Measurements from ENCODE around the gene SLC6A13. TPM values are rescaled to one million over a fixed set of nuclear protein-coding genes. Genes with fewer than 3 reads are reported as not detected.
A peak's percentile ranks its signal among the peaks of the same experiment; 100 is the strongest.

Gene SLC6A13
- polyA plus RNA-seq, 2 of the 4 experiments (the other 2 are of a cell fraction): 0.43 to 0.49 TPM

- H3K4me3 ChIP-seq: no peak overlapping the region
- FAIRE-seq (no peak), DNase-seq (ENCODE audit: low read depth in 1 of 2, low spot score in 1 of 2) (no peak), ATAC-seq (no peak)
- POLR2A ChIA-PET: no interaction called here
- TF ChIP-seq, protein P1, sequence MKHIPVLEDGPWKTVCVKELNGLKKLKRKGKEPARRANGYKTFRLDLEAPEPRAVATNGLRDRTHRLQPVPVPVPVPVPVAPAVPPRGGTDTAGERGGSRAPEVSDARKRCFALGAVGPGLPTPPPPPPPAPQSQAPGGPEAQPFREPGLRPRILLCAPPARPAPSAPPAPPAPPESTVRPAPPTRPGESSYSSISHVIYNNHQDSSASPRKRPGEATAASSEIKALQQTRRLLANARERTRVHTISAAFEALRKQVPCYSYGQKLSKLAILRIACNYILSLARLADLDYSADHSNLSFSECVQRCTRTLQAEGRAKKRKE (CRISPR knock-in tag; IDR thresholded peaks at IDR 0.05; ENCODE audit: low read depth): no peak
- H3K4me2 ChIP-seq: no peak overlapping the region
- CTCF ChIA-PET: no interaction called here
- no peak overlapping the region for H3K27ac ChIP-seq
- WGBS (ENCODE audit: missing lambda C conversion rate): 30% methylated on average over 10 of the region's 10 CpGs
- H3K4me1 ChIP-seq: no peaks in the 10 kb centered on the region
- no peaks in the 10 kb centered on the region for H3K9me3 ChIP-seq
These were observed 69.4 kb downstream of the SLC6A13 start for GRCh38 chr12:193261-193660.

DNA sequence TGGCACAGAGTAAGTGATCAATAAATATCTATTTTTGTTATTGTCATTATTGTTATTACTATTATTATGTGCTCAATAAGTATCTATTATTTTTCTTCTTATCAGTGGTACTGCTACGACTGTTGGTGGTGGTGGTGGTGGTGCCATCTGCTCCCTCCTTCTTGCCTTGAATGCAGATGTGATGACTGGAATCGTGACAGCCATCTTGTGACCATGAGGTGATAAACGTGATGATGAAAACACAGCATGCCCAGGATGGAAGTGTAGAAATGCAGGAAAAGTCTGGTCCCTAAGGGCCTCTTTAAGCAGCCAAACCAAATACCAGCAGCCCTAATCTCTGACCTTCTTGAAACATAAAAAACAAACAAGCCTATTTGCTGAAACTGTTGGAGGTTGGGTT is 71.1 kb downstream of the SLC6A13 start:
- no peak overlapping the region for H3K4me2 ChIP-seq
- FAIRE-seq (no peak), ATAC-seq (no peak), DNase-seq (ENCODE audit: low read depth in 1 of 2, low spot score in 1 of 2) (no peak)
- H3K27ac ChIP-seq: no peak overlapping the region
- TF ChIP-seq, protein P2, sequence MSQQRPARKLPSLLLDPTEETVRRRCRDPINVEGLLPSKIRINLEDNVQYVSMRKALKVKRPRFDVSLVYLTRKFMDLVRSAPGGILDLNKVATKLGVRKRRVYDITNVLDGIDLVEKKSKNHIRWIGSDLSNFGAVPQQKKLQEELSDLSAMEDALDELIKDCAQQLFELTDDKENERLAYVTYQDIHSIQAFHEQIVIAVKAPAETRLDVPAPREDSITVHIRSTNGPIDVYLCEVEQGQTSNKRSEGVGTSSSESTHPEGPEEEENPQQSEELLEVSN (IDR thresholded peaks at IDR 0.05; ENCODE audit: borderline replicate concordance, low read depth): no peak
- TF ChIP-seq RFX5 (IDR thresholded peaks at IDR 0.05): no peak
- no peak for TF ChIP-seq RAD21 (conservative IDR thresholded peaks at IDR 0.05 in 1 of 2, IDR thresholded peaks at IDR 0.05 in 1 of 2)
- TF ChIP-seq RARB (CRISPR knock-in tag; IDR thresholded peaks at IDR 0.05): no peak
- TF ChIP-seq NFE2L2 (conservative IDR thresholded peaks at IDR 0.05; ENCODE audit: low read length): no peak
- no peak for TF ChIP-seq CEBPB (IDR thresholded peaks at IDR 0.05)
- no peak for TF ChIP-seq FOXS1 (CRISPR knock-in tag; IDR thresholded peaks at IDR 0.05)
- no peak for TF ChIP-seq SREBF2 (IDR thresholded peaks at IDR 0.05)
- TF ChIP-seq ZSCAN20 (CRISPR knock-in tag; IDR thresholded peaks at IDR 0.05): no peak
- no peak for TF ChIP-seq FOSL2 (IDR thresholded peaks at IDR 0.05)
- no peak for TF ChIP-seq FOSL2 (CRISPR knock-in tag; IDR thresholded peaks at IDR 0.05)
- no peak for TF ChIP-seq JUNB (IDR thresholded peaks at IDR 0.05)
- no peaks in the 10 kb centered on the region for H3K9me3 ChIP-seq
- no peak overlapping the region for H3K4me3 ChIP-seq
- WGBS (ENCODE audit: missing lambda C conversion rate): 34% methylated on average over 3 of the region's 3 CpGs
- ChIA-PET CTCF (interaction anchor here (2.3 to 4.3 kb wide), 2 partner anchors 8 to 28 kb away, joined by 20 to 26 read pairs; no protein-coding TSS in a partner anchor), POLR2A (no interaction called here)
- H3K4me1 ChIP-seq: no peaks in the 10 kb centered on the region

DNA sequence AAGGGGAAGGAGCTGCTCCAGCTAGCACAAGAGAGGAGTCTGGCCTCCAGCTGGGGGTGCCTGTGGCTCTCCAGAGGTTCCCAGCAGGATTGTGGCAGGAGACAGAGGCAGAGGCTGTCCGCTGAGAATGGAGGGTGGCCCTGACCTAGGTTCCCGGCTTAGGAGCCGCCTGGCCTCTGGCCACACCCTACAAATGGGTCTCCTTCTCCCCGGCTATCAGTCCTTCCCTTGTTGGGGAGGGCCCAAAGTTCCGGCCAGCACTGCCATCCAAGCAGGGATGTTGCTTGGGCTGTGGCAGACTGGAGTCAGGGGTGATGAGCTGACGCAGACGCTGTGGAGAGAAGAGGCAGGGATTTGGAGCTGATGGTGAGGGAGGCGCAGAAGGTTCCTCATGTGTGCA is 71.8 kb downstream of the SLC6A13 start:
- Histone ChIP-seq H3K4me3 (no peak overlapping the region), H3K4me1 (no peaks in the 10 kb centered on the region), H3K27ac (no peak overlapping the region), H3K4me2 (no peak overlapping the region), H3K9me3 (no peaks in the 10 kb centered on the region)
- no peak for TF ChIP-seq RARB (CRISPR knock-in tag; IDR thresholded peaks at IDR 0.05)
- ATAC-seq (no peak), DNase-seq (ENCODE audit: low read depth in 1 of 2, low spot score in 1 of 2) (no peak), FAIRE-seq (no peak)
- 73% methylated on average over 6 of the region's 8 CpGs for WGBS (ENCODE audit: missing lambda C conversion rate)
- ChIA-PET CTCF (interaction anchor here (0.5 to 4.3 kb wide), 8 partner anchors 9 to 79 kb away, joined by 3 to 26 read pairs (median 12); no protein-coding TSS in a partner anchor), POLR2A (no interaction called here)

DNA sequence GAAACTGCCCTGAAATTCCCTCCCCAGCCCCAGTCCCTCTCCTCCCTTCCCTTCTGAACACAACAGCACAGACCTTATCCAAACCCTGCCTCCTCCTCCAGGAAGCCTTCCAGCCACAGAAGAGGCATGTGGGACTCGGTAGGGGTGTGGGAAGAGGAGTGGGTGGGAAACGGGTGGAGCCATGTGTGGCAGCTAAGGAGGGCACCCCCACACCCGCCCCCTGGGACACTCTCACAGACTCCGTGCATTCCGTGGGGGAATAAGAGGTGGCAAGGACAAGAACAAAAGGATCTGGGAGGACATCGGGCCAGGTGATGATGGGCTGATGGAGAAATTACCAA is 73.0 kb downstream of the SLC6A13 start:
- DNase-seq (ENCODE audit: low read depth in 1 of 2, low spot score in 1 of 2): no peak
- H3K9me3 ChIP-seq: no peaks in the 10 kb centered on the region
- H3K4me3 ChIP-seq: no peak overlapping the region
- no peaks in the 10 kb centered on the region for H3K4me1 ChIP-seq
- peak overlapping the region in 1 of 2 experiments; percentile 85; a peak in 3 of 6 replicates for H3K27ac ChIP-seq
- ATAC-seq: no peak
- peak overlapping the region; percentile 98 for H3K4me2 ChIP-seq
- ChIA-PET POLR2A (no interaction called here), CTCF (interaction anchor here (0.6 to 4.3 kb wide), 23 partner anchors 10 to 438 kb away, joined by 3 to 26 read pairs (median 5); no protein-coding TSS in a partner anchor)
- TF ChIP-seq KDM5A (IDR thresholded peaks at IDR 0.05) (no peak), JUNB (IDR thresholded peaks at IDR 0.05) (no peak), RAD21 (conservative IDR thresholded peaks at IDR 0.05 in 1 of 2, IDR thresholded peaks at IDR 0.05 in 1 of 2) (no peak), ZFP36 (IDR thresholded peaks at IDR 0.05; ENCODE audit: borderline replicate concordance, partially characterized antibody) (peak; percentile 81), FOSB (CRISPR knock-in tag; IDR thresholded peaks at IDR 0.05) (no peak)
- TF ChIP-seq, protein P3, sequence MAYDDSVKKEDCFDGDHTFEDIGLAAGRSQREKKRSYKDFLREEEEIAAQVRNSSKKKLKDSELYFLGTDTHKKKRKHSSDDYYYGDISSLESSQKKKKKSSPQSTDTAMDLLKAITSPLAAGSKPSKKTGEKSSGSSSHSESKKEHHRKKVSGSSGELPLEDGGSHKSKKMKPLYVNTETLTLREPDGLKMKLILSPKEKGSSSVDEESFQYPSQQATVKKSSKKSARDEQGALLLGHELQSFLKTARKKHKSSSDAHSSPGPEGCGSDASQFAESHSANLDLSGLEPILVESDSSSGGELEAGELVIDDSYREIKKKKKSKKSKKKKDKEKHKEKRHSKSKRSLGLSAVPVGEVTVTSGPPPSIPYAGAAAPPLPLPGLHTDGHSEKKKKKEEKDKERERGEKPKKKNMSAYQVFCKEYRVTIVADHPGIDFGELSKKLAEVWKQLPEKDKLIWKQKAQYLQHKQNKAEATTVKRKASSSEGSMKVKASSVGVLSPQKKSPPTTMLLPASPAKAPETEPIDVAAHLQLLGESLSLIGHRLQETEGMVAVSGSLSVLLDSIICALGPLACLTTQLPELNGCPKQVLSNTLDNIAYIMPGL (CRISPR knock-in tag; IDR thresholded peaks at IDR 0.05; ENCODE audit: borderline replicate concordance): no peak
- 50% methylated on average over 6 of the region's 6 CpGs for WGBS (ENCODE audit: missing lambda C conversion rate)
- FAIRE-seq: no peak
